NCI-H524 treated with DMSO at 0.1 percent for 48 hours (cell line): Measurements from ENCODE around the gene LIPC.

Experiments
- DNase-seq: peaks from one replicate; lab custom pipeline; 2025; lab: John Stamatoyannopoulos, UW

The LIPC gene

DNA sequence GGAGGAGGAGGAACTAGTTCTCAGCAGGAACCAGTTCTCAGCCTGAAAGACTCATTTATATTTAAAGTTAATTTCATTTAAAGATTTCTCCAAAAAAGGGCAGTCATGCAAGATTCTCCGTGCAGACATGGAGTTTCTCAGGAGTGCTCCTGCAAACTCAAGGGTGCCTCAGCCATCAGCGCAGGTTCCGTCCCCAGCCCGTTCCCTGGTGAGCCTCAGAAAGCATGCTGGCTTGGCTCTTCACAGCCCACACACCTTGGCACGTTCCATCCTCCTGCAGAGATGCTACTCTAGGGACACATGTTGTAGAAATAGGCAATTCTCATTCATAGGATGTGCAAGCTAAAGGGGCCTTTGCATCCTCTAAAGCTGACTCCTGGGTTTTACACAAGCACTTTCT lies 123.0 kb downstream of the LIPC start:
- DNase-seq: no peak

DNA sequence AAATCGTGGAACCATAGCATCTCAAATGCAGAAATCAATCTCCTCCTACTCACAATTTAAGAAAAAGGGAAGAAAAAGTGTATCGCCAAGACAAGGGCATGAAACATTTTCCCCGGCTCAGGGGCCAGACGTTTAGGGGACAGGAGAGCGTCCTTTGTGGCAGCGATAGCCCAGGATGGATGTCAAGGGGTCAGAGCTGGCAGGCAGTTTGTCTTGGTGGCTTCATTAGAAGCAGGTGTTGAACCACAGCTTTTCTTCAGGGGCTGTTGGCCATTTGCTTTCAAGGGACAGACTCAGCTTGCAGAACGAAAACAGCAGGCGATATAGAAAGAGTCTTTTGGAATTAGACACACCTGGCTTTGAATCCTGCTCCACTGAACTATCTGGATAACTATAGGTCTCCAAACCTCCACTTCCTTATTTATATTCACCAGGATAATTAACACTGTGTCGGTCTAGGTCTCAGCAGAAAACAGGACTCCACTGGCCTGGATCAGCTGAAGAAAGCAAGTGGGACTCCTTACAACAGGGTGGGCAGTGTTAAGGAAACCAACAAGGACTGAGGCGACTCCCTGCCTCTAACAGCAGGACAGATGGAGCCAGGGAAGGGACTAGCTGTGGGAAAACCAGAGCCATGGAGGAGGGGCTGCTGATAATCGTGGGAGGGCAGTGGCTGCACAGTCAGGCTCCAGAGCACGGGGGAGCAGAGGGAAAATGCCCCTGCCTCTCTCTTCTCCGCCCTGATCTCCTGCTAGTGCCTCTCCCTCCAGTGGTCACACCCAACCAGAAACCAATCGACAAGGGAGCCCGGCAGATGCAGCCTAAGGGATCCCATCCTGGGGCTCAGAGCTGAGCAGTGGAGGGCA lies 123.6 kb downstream of the LIPC start:
- peak; percentile 98 for DNase-seq

DNA sequence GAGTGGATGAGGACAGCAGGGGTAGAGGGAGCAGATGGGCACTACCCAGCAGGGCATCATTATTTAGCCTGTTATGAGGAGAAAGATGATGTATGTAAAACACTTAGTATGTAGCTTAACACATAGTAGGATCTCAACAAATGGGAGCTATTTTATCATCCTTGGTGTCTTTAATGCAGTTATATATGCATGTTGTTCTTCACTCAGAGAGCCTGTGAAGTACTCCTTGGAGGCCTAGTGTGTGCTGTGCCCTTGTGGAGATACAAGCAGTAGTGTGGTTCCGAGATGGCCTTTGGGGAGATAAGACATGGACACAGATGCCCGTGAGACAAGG lies 124.2 kb downstream of the LIPC start:
- no peak for DNase-seq

DNA sequence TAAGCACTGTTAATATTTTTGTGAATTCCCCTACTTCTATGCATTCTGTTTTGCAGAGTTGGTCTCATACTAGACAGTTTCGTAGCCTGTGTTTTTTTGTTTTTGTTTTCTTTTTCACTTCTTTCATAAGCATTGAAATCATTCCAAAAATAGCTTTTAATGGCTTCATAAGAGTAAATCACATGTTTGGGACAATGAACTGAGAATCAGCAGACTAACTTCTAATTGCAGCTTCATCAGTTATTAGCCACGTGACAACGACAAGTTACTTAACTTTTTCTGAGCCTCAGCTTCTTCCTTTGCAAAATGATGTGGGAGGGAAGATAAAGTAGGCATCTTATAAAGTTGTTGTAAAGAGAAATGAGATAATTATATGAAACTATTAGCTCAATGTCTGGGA lies 124.8 kb downstream of the LIPC start:
- no peak for DNase-seq

DNA sequence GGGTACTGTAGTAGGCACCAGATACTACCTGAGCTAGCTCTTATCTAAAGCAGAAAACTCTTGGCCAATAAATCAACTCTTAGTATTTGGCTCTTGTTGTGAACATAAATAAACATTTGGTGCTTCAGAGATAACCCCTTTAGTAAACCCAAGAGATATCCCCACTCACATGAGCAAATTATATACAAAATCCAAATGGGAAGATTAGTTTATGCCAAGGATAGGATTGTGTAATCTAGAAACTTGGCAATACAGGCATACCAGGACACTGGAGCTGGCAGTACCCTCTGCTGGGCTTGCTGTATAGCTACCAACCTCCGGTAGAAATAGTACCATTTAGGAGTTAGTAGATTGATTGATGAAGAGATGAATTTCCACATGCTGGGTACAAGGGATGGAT lies 127.0 kb downstream of the LIPC start:
- no peak for DNase-seq

DNA sequence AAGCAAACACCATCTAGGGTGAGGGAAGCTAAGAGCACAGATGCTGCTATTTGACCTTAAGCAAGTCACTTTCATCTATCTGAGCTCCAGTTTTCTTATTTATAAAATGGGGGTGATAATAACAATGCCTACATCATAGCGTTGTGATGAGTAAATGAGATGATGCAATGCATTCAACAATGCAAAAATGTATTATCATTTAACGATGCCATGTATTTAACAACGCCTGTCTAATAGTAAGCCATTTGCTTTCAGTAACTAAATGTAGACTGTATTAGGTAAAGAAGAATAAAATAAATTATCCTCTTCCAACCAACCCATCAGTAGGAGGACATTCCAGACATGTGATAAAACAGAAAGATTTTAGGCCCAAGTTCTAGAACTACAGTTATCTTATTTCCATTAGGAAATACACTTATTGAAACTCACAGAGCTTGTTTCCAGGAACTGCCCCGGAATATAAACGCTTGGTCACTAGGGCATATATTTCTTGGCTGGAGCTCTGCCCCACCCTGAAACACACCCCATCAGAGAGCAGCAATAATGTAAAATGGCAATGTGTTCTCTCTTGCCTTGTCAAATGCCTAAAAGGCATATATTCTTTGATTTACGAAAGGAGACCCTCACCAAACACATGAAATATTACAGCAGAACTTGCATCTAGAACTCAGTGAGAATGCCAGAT lies 128.3 kb downstream of the LIPC start:
- DNase-seq: no peak

DNA sequence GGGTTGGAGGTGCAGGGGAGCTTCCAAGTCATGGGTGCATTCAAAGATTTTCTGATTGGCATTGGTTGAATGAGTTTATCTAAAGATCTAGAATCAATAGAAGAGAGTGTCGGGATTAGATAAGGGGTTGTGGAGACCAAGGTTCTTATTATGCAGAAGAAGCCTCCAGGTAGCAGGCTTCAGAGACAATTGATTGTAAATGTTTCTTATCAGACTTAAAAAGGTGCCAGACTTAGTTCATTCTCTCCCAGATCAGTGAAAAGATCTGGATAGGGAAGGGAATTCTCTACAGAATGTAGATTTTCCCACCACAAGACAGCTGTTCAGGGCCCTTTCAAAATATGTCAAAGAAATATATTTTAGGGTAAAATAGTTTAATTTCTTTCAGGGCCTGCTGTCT lies 129.5 kb downstream of the LIPC start:
- no peak for DNase-seq

DNA sequence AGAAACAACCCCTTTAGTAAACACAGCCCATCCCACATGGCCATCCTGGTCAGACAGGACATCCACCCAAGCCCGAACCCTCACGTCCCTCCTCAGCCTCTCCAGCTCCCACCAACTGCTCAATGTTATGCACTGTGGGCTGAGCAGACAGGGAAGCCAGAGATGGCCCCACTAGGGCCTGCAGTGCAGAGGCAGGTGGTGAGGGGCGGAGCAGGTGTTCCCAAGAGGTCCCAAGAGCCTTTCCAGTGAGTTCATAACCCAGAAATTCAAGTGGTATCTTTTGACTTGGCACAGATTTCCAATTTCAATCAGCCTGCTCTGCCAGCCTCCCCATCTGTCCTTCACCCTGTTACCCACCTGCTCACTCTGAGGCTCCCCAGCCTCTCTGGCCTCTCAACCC lies 130.3 kb downstream of the LIPC start:
- peak; percentile 100 for DNase-seq

DNA sequence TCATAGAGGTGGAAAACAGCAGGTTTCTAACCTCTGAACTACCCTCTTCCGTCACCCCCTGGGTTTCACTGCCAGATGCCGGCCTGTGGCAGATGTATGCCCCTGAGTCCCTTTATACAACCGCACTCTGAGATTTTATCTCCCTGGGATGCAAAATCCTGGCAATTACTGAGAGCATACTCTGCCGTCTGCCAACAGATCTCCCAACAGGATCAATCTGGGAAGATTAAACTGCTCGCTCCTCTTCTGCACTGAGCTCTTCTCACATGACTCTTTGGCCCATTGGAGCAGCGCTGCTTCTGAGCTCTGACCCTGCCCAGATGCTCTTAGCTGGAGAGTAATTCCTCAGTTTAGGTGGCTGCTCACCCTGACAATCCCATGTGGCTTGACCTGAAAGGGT lies 133.2 kb downstream of the LIPC start:
- DNase-seq: peak; percentile 100

DNA sequence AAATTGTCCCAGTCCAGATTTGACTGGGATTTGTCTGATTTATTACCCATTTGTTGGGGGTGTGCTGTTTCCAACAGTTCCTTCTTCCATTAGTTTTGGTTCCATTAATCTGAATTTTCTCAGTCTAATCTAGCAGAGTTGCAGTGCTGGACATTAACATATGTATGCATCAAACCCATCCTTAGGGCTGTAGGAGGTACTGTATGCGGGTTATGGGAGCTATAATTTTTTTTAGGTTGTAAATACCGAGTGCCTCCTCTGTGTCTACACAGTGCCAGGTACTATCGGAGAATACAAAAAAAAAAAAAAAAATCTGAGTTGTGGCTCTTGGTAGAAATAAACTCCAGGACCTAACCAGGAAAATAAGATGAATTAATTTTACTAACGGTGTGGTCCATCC lies 133.8 kb downstream of the LIPC start:
- no peak for DNase-seq

DNA sequence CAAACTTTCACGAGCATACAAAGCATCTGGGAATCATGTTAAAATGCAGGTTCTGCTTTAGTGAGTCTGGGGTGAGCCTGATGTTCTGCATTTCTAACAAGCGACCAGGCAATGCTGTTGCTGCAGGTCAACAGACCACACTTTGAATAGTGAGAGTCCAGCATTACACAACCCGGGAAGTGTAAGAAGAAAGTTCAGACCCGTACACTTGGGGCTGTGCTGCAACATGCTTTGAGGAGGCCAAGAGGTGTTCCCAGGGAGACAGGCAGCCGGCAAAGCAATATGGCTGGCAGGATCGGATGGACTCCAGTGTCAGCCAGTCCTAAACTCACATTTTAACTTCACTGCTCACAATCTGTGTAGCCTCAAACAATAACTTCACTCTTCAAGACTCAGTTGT lies 134.2 kb downstream of the LIPC start:
- no peak for DNase-seq

DNA sequence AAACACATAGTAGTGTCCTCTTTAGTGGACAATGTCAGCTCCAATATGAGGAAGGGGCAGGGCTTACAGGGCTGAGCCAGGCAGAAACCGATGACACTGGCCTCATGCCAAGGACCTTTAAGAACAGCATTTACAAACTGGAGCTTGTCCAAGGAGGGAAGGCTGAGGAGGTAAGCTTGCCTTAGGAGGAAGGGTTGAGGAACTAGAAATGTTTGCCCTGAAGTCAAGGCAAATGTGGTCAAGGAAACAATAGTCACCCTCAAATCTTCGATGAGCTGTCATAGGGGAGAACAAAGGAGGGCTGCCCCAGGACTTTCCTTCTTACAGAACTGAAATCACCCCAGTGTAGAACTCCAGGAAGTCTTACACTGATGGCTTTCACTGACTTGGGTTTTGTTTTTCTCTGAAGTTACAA lies 136.4 kb downstream of the LIPC start:
- DNase-seq: peak; percentile 21

DNA sequence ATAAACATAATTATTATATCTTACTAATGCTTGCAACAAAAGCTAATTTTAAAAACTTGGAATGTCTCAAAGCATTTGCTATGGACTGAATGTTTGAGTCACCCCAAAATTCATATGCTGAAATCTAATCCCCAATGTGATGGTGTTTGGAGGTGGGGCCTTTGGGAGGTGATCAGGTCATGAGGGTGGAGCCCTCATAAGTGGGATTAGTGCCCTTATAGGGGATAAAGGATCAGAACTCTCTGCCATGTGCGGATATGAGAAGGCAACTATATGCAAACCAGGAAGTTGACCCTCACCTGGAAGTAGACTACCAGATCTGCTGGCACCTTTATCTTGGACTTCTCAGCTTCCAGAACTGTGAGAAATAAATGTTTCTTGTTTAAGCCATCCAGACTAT lies 137.7 kb downstream of the LIPC start:
- DNase-seq: no peak

DNA sequence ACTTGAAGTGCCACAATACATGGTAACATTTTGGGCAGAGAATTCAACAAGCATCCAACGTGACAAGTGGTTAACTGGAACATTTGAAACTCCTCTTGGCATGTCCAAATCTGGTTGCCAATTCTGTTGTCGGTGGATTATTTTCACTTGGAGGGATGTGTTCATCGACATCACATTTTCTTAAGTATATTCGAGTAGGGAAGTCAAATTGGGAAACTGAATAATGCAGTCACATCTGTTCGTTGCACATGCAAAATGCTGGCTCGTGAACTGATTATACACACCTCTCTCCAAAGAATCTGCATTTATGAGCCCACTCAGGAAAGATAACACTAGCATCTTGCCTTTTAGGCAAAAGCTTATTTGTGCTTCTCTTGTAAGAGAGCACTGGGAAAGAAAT lies 139.7 kb downstream of the LIPC start:
- DNase-seq: no peak

DNA sequence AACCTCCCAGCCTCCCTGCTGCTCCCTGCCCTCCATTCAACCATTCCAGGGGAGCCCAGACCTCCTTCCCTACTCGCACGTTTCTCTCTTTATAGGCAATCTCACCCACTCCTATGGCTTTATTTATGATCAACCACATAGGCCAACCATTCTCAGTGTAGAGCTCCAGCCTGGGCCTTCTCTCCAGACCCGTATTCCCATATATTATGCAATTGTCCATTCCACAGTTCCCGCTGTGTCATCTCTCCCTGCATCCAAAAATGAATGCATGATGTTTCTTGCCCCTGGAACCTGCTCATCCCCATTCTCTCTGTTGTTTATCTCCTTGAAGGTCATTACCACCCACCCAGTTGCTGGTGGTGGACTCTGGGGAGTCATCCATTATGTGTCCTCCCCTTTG lies 140.7 kb downstream of the LIPC start:
- DNase-seq: no peak

DNA sequence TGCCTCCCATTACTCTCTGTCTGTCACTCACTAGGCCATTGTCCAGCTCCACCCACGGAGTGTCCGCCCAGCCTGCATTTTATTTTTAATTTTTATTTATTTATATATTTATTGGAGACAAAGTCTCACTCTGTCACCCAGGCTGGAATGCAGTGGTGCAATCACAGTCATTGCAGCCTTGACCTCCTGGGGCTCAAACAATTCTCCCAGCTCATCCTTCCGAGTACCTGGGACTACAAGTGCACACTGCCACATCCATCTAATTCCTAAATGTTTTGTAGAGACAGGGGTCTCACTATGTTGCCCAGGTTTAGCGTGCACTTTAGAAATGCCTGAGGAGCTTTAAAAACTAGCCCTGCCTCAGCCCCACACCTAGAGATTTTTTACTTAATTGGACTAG lies 141.5 kb downstream of the LIPC start:
- no peak for DNase-seq

DNA sequence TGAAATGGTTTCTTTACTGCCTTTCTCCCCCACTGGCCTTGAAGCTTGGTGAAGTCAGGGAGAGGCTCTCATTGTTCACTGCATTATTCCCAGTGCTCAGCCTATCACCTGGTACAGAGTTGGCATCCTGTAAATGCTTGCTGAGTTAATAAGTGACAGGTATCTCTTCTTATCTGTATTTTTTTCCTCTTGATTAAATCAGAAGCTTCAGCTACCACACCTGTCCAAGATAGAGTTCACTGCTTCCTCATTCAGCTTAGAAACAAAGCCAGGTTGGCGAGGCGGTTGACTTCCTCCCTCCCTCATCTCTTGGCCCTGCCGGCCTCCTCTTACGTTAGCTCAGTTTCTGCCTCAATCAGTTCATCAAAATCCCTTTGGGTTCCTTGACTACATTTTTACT lies 142.8 kb downstream of the LIPC start:
- no peak for DNase-seq

DNA sequence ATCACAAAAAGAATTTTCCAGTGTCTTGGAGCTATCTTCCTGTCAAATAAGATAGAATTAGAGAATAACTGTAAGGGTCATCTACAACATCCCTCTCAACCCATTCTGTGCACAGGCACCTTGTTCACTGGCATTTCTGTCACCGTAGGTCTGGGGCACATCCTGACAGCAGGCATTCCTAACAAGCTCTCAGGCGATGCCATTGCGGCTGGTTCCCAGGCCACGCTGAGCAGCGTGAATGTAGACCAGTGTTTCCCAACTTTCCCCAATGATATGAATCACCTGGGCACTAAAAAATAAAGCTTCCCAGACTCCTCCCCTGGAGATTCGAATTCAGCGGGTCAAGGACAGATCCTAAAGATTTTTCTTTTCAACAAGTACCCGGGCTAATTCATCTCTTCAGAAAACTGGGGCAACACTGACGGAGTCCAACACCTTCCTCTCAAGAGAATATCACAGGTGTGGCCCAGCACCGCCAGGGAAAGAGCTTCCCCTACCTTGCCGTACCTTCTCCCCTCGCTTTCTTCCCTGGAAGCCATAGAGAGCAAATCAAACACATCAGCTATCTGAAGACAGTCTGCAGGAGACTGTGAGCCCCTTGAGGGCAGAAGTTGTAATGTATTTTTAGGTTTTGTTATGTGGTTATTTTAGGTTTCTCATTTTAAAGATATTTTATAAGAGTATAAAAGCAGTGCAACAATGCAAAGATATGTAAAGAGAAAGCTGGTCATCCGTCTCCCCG lies 143.4 kb downstream of the LIPC start:
- DNase-seq: no peak

DNA sequence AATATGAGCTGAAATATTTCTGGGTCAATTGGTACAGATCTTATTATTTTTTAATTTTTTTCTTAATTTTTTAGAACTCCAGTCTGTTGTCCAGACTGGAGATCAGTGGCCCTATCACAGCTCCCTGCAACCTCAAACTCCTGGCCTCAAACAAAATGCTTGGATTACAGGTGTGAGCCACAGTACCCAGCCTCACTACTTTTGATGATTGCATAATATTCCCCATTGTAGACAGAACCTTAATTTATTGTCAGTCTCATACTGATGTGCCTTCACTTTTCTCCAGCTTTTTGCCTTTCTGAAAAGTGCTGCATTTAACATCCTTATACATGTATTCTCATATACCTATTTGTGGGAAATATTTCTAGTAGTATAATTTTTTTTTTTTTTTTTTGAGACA lies 144.9 kb downstream of the LIPC start:
- no peak for DNase-seq

DNA sequence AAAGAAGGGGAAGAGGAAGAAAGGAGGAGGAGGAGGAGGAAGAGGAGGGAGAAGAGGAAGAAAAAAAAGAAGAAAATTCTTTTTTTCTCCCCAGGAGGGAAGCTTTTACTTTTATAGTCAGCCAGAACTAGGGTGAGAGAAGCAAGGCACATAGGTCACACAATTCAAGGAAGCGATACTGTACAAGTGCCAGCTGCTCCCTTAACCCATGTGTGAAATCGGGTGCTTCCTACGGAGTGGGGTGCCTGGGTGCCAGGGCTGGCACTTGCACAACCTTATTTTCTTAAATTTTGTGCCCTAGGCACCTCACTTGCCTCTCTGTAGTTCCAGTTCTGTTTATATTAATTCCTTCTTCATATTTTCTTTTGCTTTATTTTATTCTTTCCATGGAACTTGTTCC lies 150.4 kb downstream of the LIPC start:
- no peak for DNase-seq

DNA sequence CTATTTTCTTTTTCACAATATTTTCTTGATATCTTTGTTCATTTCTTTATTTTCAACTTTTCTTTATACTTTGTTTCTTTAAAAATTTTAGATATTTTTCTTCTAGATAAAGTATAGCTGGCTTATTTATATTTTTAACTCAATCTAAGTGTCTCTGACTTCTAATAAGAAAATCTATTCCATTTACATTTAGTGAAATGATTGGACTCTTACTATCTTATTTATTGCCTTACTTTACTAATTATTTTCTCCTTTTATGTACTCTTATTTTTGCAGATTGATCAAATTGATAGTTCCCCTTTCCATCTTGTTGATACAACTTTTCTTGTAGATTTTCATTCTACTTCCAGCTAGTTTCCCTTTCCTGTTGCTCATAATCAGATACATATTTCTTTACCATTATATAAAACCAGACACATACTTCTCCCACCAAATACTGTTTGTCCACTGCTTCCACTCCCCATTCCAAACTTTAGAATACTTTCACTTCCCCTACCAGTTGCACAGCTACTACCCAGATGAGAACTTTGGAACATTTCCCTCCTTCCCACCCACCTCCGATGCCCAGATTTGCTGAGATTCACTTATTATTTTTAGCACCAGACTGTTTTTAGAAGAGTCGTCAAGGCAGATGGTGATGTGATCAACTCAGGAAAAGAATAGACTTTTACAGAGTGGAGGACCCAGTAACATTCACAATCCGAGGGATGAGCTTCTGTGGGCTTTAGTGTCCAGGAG lies 151.5 kb downstream of the LIPC start:
- DNase-seq: no peak

DNA sequence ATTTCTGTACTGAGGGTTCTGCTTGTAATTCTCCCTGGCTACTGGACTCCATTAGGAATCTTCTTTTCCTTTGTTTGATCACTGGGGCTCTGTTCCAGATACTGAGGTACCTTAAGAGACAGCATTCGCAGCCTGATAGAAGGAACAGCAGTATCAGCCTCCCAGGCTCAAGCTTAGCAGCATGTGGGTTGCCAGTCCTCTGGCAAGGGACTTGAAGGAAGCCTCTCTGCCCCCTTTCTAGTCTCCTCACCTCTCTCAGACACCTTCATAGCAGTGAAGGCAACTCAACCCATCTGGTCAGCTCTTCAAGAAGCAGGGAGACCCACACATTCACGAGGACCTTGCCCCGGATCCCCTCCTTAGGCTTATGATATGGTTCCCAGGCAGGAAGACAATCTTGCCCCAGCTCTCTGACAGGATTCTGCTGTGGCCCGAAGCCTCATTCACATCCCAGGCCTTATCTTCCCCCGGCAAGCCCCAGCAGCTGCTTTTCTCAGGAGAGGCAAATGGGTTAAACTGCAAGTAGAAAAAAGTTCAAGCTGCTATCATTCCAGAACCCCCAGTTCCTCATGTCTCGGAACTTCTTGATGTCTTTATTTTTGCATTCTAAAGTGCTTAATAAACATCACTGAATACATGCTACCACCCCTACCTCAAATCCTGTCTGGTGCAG lies 153.1 kb downstream of the LIPC start:
- no peak for DNase-seq
